ENCODE results near the gene ABI2.
"Not testable (repeated sequence)": the region's sequence is repeated elsewhere in the genome, so short reads cannot be mapped to it uniquely, and the experiment has no call there.

ABI2 gene

GRCh38 chr2:203327901-203328759 lies at the start of gene ABI2:
ABI2 (plus strand) TSS chr2:203328394; CDS start chr2:203328515, 121 bp downstream.
- DNase-seq, result peak; percentile 73

DNA sequence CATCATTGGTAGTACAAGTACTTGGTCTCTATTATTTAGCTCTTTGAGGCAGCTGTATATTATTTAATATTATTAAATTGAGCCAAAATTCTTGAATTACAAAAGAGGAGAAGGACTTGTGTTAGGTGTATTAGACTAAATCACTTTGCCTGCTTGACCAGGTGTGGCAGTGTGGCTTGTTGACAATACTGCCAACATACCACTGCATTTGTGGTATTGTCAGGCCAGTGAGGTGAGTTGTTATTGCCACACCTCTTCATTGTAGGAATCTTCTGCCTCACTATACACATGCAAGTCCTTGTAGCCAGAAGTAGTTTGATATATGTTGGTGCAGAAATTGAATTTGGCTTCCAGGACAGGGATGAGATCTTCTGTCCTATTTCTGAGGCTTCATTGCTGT lies 48.9 kb upstream of the ABI2 start:
- no peak for DNase-seq

DNA sequence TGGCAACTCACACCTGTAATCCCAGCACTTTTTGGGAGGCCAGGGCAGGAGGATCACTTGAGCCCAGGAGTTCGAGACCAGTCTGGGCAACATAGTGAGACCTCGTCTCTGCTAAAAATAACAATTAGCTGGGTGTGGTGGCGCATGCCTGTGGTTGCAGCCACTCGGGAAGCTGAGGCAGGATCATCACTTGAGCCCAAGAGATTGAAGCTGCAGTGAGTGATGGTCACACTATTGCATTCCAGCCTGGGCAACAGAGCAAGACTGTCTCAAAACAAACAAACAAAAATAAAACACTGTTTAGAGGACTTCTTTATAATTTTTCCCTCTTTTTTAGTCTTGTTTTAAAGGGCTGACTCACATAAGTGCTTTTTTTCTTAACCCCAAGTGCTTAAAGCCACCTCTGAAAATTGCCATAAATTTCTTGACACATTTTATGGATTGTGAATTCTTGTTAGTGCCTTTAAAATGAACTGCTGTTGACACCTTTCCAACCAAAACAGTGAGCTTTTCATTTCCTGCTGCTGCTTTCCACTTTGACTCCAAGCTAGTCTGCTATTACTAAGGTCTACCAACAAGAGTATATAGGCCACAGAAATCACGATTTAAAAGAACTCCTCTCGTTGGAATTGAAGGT lies 47.6 kb upstream of the ABI2 start:
- DNase-seq, result no peak

DNA sequence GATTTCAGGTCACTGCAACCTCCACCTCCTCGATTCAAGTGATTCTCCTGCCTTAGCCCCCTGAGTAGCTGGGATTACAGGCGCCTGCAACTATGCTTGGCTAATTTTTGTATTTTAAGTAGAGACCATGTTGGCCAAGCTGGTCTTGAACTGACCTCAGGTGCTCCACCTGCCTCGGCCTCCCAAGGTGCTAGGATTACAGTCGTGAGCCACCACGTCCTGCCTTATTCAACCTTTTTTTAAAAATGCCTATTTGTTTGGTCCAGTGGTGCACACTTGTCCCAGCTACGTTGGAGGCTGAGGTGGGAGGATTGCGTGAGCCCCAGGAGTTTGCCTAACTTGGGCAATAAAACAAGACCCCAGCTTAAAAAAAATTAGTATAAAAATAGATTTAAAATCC lies 46.1 kb upstream of the ABI2 start:
- DNase-seq, result no peak

DNA sequence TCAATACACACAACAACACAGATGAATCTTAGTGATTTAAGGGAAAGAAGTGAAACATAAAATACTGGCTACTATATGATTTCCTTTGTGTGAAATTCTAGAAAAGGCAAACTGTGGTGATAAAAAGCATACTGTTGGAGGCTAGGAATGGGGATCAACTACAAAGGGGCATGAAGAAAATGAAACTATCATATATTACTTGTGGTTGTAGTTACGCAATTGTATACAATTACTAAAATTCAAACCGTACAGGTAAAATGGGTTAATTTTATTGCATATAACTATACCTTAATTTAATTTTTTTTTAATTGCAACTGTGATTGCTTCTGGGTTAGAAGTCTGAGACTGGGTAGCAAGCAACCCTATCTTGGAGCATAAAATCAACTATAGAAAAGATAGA lies 41.7 kb upstream of the ABI2 start:
- DNase-seq, result no peak

GRCh38 chr2:203301667-203302066 lies 26.5 kb upstream of the ABI2 start:
- no peak for DNase-seq

DNA sequence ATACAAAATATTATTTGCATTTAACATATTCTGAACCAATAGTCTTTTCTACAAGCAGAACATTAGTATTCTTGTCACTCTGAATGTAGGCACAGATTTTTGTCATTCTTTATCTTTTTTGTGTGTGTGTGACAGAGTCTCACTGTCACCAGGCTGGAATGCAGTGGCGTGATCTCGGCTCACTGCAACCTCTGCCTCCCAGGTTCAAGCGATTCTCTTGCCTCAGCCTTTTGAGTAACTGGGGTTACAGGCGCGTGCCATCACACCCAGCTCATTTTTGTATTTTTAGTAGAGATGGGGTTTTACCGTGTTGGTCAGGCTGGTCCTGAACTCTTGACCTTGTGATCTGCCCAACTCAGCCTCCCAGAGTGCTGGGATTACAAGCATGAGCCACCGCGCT lies 25.6 kb upstream of the ABI2 start:
- not testable (repeated sequence) for DNase-seq

DNA sequence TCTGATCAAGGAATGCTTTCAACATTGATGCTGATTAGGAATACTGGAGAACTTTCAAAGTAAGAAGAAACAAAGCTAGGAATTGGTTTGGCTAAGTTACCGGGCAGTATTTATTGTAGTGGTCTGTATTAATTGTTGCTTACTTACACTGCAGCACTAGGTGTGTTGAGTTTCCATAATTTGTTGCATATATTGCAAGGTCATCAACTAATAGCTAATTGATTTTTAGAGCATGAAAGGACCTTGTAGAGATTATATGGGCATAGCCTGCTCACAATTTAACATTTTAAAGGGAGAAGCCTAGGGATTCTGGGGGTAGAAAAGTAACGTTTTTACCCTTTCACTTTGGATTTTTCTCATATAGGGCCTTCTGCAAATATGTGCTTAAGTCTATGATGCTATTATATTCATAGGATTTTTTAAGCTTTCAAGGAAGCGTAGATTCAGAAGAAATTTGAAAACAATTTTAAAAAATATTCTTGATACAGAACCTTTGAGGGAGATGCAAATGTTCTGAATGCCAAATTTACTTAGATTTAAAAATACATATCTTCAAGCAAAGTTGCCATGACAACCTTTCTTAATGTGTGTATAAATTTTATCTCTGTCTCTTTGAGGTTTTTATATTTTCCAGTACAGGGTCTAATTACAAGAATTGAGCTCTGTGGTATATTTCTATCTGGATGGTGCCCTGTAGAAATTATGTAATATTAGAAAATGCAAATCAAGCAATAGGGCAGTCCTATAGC lies 17.3 kb upstream of the ABI2 start:
- no peak for DNase-seq

DNA sequence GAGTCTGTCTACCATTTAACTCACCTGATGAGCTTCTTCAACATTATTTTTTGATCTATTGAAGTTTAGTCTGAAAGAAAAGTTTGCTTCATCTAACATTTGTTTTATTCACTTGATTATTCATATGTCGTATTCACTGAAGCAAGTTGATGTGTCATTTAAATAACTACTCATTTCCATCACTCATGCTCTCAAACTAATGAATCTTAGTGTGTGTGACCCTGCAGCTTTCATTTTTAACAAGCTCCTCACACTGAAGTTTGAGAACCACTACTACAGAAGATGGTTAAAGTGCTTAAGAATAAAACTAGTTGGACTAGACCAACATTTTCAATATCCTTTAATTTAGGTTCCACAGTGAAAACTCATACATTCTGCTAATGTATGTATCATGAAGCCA lies 1.8 kb upstream of the ABI2 start:
- no peak for DNase-seq

DNA sequence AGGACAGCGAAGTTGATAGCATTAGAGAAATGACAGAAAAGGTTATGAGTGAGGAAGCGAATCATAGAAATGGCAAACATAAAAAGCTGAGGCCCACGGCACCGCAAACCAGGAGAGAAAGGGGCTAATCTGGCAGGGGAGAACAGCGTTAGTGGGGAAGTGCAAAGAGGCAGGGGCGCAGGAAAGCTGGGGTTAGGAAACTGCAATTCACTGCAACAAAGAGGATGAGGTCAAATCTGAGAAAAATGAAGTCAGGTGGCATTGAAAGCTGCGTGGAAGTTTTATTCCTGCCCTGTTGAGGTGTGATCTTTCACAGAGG lies 653 bp upstream of the ABI2 start:
- DNase-seq, result no peak

GRCh38 chr2:203328760-203329540 lies 756 bp downstream of the ABI2 start:
- DNase-seq, result peak; percentile 17

DNA sequence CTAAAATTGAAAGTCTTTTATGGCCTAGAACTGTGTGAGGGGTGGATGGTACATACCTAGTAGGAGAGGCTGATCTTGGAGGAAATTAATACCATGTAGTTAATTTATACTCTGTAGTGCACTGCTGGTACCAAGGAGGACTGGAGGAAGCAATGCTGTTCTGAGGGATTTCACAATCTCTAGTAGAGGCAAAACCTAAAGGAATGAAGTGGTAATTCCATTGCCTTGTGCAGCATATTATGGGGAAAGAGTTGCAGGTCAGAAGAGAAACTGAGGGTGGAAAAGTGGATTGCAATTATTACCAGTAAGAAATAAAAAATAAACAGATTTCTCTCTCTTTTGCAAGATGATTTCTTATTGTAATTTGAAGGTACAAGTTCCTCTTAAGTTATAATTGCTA lies 2.2 kb downstream of the ABI2 start:
- DNase-seq, result no peak

DNA sequence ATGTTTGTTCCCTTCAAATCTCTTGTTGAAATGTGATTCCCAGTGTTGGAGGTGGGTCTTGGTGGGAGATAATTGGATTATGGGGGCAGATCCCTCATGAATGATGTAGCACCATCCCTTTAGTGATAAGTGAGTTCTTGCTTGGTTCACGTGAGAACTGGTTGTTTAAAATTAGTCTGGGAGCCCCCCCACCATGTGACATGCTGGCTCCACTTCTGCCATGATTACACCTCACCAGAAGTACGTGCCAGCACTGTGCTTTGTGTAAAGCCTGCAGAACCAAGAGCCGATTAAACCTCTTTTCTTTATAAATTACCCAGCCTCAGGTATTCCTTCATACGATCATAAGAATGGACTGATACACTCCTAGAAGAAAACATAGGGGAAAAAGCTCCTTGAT lies 10.1 kb downstream of the ABI2 start:
- no peak for DNase-seq

DNA sequence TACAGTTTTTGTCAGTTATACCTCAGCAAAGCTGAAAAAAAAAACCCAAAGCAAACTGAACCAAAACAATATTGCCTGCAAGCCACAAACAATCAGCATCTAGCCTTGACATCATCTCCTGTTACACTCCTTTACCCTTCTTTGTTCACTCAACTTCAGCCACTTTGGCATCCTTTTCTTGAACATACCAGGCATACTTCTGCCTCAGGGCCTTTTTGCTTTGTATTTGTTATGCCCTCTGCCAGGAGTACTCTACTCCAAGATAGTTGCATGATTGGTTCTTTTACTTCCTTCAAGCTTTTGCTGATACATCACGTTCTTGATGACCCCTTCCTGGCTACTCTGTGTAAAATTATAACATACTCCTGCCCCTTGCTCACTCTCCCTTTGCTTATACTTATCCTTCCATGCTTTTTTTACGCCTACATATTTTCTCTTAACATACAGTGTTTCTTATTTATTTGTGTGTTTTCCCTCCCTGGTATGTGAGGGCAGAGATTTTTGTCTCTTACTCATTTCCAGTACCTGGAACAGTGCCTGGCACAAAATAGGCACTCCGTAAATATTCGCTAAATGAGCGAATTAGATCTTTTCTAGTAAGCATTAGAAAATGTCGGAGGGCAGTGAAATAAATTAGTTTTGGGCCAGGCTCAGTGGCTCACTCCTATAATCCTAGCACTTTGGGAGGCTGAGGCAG lies 12.7 kb downstream of the ABI2 start:
- no peak for DNase-seq

- no peak for DNase-seq
Observed at GRCh38 chr2:203341741-203342310, 13.6 kb downstream of the ABI2 start.

GRCh38 chr2:203342374-203342773 lies 14.2 kb downstream of the ABI2 start:
- DNase-seq, result not testable (repeated sequence)

DNA sequence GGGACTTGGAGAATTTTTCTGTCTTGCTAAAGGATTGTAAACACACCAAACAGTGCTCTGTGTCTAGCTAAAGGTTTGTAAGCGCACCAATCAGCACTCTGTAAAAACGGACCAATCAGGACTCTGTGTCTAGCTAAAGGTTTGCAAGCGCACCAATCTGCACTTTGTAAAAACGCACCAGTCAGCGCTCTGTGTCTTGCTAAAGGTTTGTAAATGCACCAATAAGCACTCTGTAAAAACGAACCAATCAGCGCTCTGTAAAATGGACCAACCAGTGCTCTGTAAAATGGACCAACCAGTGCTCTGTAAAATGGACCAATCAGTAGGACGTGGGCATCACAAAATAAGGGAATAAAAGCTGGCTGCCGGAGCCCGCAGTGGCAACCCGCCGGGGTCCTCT lies 16.5 kb downstream of the ABI2 start:
- no peak for DNase-seq

GRCh38 chr2:203346612-203347011 lies 18.4 kb downstream of the ABI2 start:
- DNase-seq, result no peak

- no peak for DNase-seq
Observed at GRCh38 chr2:203347375-203347774, 19.2 kb downstream of the ABI2 start.

DNA sequence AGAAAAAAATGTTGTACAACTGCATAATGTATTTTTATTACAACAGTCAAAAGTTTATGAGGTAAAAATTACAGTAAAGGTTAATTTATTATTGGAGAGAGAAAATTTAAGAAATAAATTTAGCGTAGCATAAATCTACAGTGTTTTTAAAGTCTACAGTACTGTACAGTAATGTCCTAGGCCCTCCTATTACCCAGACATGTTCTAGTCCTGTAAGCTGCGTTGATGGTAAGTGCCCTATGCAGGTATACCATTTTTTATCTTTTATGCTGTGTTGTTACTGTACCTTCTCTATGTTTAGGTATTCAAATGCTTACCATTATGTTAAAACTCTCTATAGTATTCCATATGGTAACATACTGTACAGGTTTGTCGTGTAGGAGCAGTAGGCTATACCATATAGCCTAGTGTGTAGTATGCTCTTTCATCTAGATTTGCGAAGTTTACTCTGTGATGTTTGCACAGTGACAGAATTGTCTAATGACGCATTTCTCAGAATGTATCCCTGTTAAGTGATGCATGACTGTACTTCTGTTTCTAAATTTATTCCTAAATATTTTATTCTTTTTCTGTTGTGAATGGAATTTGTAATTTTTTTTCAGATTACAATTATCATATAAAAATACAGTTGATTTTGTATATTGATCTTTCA lies 24.5 kb downstream of the ABI2 start:
- DNase-seq, result no peak

DNA sequence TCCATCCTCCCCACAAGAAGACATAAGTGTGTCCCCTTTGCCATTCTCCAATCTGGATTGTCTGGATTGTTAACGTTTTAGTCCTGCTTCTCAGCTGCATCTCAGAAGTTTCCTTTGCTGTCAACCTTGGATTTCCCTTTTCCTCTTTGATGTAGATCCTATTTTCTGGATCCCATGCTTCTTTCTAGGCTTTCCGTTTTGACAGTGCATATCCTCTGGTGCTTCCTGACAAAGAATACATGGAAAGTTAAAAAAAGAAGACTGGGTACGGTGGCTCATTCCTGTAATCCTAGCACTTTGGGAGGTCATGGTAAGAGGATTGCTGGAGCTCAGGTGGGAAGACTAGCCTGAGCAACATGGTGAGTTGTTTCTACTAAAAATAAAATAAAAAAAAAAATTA lies 26.8 kb downstream of the ABI2 start:
- no peak for DNase-seq

DNA sequence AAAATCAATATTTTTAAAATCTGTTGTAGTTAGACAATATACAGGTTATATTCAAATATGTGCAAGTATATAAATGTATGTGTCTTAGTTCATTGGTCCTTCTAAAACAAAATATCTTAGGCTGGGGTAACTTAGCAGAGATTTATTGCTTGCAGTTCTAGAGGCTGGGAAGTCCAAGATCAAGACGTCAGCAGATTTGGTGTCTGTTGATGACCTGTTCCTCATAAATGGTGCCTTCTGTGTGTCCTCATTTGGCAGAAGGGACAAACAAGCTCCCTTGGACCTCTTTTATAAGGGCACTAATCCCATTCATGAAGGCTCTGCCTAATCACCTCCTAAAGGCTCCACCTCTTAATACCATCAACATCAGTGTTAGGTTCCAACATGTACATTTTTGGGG lies 31.3 kb downstream of the ABI2 start:
- DNase-seq, result no peak

All from CD4-positive, alpha-beta T cell treated with Interleukin-12 subunit alpha and Interleukin-12 subunit beta, for 1 hour (primary cell).